ENCODE measurements around the gene MRPS15. TPM values are rescaled to one million over a fixed set of nuclear protein-coding genes. Genes with fewer than 3 reads are reported as not detected.
"Not testable (repeated sequence)": the region's sequence is repeated elsewhere in the genome, so short reads cannot be mapped to it uniquely, and the experiment has no call there.

MRPS15 gene
- total and polyA plus RNA-seq, 4 donors = 34.7 to 81.3 (median 57.8) TPM

DNA sequence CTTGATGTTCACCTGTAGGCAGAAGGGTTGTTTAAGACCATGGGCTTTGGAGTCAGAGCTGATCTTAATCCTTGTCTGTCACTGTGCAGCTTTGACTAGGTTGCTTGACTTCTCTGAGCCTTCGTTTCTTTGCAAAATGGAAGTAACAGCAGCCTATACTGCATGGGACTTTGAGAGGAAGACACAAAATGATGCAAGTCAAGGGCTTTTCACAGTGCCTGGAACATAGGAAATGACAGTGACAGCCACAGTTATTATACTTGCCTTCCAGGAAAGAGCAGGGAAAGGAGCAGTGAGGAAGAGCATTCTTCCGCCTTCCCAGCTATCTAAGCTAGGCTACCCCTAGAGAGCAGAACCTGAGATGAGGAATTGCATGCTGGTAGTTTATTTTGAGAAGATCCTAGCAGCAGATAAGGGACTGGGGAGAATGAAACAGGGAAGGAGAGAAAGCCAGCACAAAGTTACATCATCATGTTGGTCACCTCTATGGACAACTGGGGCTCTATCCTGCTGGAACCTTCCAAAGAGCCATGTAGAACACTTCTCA lies 15.4 kb upstream of the MRPS15 start:
- ATAC-seq (ENCODE audit: low FRiP score) = no peak
- no peak for DNase-seq
- H3K9me3 ChIP-seq (ENCODE audit: control insufficient read depth, low read length) = no peaks in the 10 kb centered on the region
- 78 to 79% methylated on average over 2 of the region's 2 CpGs for WGBS, 2 donors
- no peak overlapping the region for H3K4me3 ChIP-seq (ENCODE audit: low read length in 2 of 2)
- H3K4me1 ChIP-seq (ENCODE audit: control insufficient read depth in 1 of 2, insufficient read depth in 2 of 2, low read length in 2 of 2) = no peaks in the 10 kb centered on the region
- no peak overlapping the region for H3K27ac ChIP-seq (ENCODE audit: low read depth in 1 of 2, low read length in 2 of 2)
- intact Hi-C loops (cut with DNase I) = no loop called here
- no peaks in the 10 kb centered on the region for H3K36me3 ChIP-seq (ENCODE audit: control insufficient read depth in 1 of 2, insufficient read depth in 2 of 2, low read length in 1 of 2)
- no peaks in the 10 kb centered on the region for H3K27me3 ChIP-seq (ENCODE audit: control insufficient read depth in 1 of 2, insufficient read depth in 2 of 2, low read length in 1 of 2)

DNA sequence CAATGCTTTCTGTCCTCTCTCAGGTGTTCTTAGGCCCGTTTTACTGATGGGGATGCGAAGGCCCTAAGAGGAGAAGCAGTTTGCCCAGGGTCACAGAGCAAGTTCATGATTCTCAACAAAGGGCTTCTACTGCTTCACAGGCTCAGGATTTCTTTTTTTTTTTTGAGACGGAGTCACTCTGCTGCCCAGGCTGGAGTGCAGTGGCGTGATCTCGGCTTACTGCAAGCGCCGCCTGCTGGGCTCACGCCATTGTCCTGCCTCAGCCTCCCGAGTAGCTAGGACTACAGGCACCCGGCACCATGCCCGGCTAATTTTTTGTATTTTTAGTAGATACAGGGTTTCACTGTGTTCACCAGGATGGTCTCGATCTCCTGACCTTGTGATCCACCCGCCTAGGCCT lies 13.4 kb upstream of the MRPS15 start:
- ATAC-seq (ENCODE audit: low FRiP score); H3K27me3 ChIP-seq (ENCODE audit: control insufficient read depth in 1 of 2, insufficient read depth in 2 of 2, low read length in 1 of 2); H3K4me3 ChIP-seq (ENCODE audit: low read length in 2 of 2); H3K4me1 ChIP-seq (ENCODE audit: control insufficient read depth in 1 of 2, insufficient read depth in 2 of 2, low read length in 2 of 2); H3K36me3 ChIP-seq (ENCODE audit: control insufficient read depth in 1 of 2, insufficient read depth in 2 of 2, low read length in 1 of 2); H3K27ac ChIP-seq (ENCODE audit: low read depth in 1 of 2, low read length in 2 of 2); intact Hi-C loops (cut with DNase I); DNase-seq; H3K9me3 ChIP-seq (ENCODE audit: control insufficient read depth, low read length): not testable (repeated sequence)
- 80 to 86% methylated on average over 13 of the region's 13 CpGs for WGBS, 2 donors

DNA sequence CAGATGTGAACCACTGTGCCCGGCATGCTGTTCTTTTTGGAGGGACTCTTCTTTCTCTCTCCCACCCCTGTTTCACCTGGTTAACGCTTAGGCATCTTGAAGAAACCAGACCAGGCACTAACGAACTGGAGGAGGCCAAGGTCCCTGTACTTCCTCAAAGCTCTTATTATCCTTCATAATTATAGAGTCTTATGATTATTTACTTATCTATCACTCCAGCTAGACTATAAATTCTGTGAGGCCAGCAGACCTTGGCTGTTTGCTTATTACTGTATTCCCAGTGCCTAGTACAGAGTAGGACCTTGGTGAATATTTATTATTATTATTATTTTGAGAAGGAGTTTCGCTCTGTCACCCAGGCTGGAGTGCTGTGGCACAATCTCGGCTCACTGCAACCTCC lies 12.8 kb upstream of the MRPS15 start:
- 82 to 88% methylated on average over 5 of the region's 5 CpGs for WGBS, 2 donors
- no peaks in the 10 kb centered on the region for H3K4me1 ChIP-seq (ENCODE audit: control insufficient read depth in 1 of 2, insufficient read depth in 2 of 2, low read length in 2 of 2)
- H3K27me3 ChIP-seq (ENCODE audit: control insufficient read depth in 1 of 2, insufficient read depth in 2 of 2, low read length in 1 of 2) = no peaks in the 10 kb centered on the region
- no peaks in the 10 kb centered on the region for H3K36me3 ChIP-seq (ENCODE audit: control insufficient read depth in 1 of 2, insufficient read depth in 2 of 2, low read length in 1 of 2)
- intact Hi-C loops (cut with DNase I) = no loop called here
- no peaks in the 10 kb centered on the region for H3K9me3 ChIP-seq (ENCODE audit: control insufficient read depth, low read length)
- no peak overlapping the region for H3K4me3 ChIP-seq (ENCODE audit: low read length in 2 of 2)
- H3K27ac ChIP-seq (ENCODE audit: low read depth in 1 of 2, low read length in 2 of 2) = no peak overlapping the region
- no peak for DNase-seq
- ATAC-seq (ENCODE audit: low FRiP score) = no peak

DNA sequence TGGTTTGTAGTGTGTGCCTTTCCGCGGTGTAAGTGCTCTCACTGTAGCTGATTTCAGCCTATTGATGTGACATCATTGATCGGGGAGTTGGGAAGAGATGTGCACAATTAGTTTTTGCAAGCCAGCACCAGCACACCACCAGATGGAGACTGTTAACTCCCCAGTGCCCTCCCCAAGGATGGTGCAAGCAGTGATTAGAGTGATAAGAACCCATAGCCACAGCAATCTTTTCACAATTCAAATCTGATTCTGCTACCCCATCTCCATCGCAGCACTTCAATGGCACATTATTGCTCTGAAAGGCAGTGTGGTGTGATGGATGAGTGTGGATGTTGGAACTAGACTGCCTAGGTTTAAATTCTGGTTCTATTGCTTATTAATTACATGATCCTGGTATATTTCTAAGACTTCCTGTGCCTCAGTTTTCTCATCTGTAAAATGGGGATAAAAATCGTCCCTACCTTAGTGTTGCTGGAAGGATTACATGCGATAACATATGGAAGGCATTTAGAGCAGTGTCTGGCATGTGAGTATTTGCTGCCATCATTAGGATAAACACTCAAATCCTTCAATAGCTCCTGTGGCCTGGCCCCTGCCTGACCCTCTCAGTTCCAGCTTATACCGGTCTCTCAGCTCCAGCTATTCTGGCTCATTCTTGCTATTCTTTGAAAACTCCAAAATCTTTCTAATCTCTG lies 11.9 kb upstream of the MRPS15 start:
- no peaks in the 10 kb centered on the region for H3K36me3 ChIP-seq (ENCODE audit: control insufficient read depth in 1 of 2, insufficient read depth in 2 of 2, low read length in 1 of 2)
- 80 to 84% methylated on average over 7 of the region's 7 CpGs for WGBS, 2 donors
- ATAC-seq (ENCODE audit: low FRiP score) (no peak), DNase-seq (no peak)
- no peak overlapping the region for H3K4me3 ChIP-seq (ENCODE audit: low read length in 2 of 2)
- H3K4me1 ChIP-seq (ENCODE audit: control insufficient read depth in 1 of 2, insufficient read depth in 2 of 2, low read length in 2 of 2) = no peaks in the 10 kb centered on the region
- intact Hi-C loops (cut with DNase I) = no loop called here
- H3K27ac ChIP-seq (ENCODE audit: low read depth in 1 of 2, low read length in 2 of 2) = no peak overlapping the region
- H3K9me3 ChIP-seq (ENCODE audit: control insufficient read depth, low read length) = no peaks in the 10 kb centered on the region
- H3K27me3 ChIP-seq (ENCODE audit: control insufficient read depth in 1 of 2, insufficient read depth in 2 of 2, low read length in 1 of 2) = no peaks in the 10 kb centered on the region

DNA sequence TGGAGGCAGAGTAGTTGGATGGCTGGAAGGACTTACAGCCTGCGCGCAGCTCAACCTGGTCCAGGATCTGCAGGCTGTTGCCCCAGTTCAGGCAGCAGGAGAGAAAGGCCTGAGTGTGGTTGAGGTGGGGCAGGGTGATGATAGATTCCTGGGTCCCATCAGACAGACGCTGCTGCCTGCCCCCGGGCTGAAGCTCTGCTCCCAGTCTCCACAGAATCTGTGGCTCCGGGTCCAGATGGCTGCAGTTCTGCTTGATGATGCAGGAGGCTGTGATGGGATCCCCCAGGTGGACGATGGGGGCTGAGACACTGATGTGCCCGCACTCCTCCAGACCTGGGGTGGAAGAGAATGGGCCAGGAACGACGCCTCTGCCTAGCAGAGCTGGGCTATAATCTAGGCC lies 11.2 kb upstream of the MRPS15 start:
- Histone ChIP-seq H3K27ac (ENCODE audit: low read depth in 1 of 2, low read length in 2 of 2) (no peak overlapping the region), H3K4me1 (ENCODE audit: control insufficient read depth in 1 of 2, insufficient read depth in 2 of 2, low read length in 2 of 2) (no peaks in the 10 kb centered on the region), H3K27me3 (ENCODE audit: control insufficient read depth in 1 of 2, insufficient read depth in 2 of 2, low read length in 1 of 2) (no peaks in the 10 kb centered on the region), H3K4me3 (ENCODE audit: low read length in 2 of 2) (no peak overlapping the region), H3K36me3 (ENCODE audit: control insufficient read depth in 1 of 2, insufficient read depth in 2 of 2, low read length in 1 of 2) (no peaks in the 10 kb centered on the region), H3K9me3 (ENCODE audit: control insufficient read depth, low read length) (no peaks in the 10 kb centered on the region)
- ATAC-seq (ENCODE audit: low FRiP score) (no peak), DNase-seq (no peak)
- intact Hi-C loops (cut with DNase I) = no loop called here
- WGBS, 2 donors = 71 to 73% methylated on average over 9 of the region's 9 CpGs

DNA sequence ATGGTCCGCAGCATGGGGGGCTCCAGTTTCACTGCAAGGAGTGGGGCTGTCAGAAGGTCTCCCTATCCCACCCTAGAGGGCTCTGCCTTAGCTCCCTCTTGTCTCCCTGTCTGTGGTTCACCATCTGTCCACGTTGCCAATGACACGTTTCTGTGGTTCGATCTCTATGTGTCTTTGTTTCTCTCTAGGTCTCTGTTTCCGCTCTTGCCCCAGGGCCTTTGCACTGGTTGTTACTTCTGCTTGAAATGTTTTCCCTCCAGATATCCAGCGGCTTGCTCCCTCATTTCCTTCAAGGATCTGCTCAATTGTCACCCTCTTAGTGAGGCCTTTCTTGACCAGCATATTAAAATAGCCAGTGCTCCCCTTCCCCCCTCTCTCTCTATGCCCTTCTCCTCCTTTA lies 8.5 kb upstream of the MRPS15 start:
- Histone ChIP-seq H3K9me3 (ENCODE audit: control insufficient read depth, low read length) (no peaks in the 10 kb centered on the region), H3K4me3 (ENCODE audit: low read length in 2 of 2) (no peak overlapping the region), H3K36me3 (ENCODE audit: control insufficient read depth in 1 of 2, insufficient read depth in 2 of 2, low read length in 1 of 2) (no peaks in the 10 kb centered on the region), H3K27me3 (ENCODE audit: control insufficient read depth in 1 of 2, insufficient read depth in 2 of 2, low read length in 1 of 2) (no peaks in the 10 kb centered on the region), H3K27ac (ENCODE audit: low read depth in 1 of 2, low read length in 2 of 2) (no peak overlapping the region), H3K4me1 (ENCODE audit: control insufficient read depth in 1 of 2, insufficient read depth in 2 of 2, low read length in 2 of 2) (no peaks in the 10 kb centered on the region)
- intact Hi-C loops (cut with DNase I) = no loop called here
- no peak for ATAC-seq (ENCODE audit: low FRiP score)
- no peak for DNase-seq
- WGBS, 2 donors = 78 to 84% methylated on average over 6 of the region's 6 CpGs

DNA sequence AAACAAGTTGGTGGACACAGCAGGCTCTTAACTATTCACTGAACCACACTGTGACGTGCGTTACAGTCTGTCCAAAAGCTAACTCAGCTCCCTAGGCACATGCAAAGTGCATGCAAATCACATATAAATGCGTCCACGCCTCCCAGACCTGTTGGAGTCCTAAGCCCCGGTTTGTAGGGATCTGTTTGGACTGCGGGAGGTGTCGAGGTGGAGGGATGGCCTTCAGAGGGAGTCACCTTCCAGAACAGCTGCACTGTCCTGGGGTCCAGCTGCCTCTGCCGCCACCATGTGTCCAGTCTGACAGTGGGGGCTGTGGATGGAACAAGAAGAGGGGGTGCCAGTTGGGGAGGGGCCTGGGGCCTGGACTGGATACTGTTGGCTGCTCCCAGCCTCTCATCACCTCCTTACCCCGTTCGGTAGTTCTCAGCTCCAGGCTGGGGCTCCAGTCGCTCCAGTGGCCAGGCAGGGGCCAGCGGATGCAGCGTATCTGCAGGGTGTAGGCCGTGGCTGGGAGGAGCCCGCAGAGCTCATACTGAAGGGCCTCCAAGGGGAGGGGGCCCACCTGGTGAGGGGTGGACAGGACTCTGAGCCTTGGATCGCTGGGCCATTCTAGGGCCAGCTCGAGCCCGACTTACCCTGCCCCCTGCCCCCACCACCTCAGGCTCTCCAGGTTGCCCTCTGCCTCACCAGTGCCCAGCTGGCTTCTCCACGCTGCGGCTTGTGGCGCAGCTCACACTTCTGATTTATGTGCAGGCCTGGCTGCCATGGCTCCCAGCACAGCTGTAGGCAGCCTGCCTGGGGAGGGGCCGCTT lies 7.9 kb upstream of the MRPS15 start:
- Histone ChIP-seq H3K9me3 (ENCODE audit: control insufficient read depth, low read length) (no peaks in the 10 kb centered on the region), H3K27me3 (ENCODE audit: control insufficient read depth in 1 of 2, insufficient read depth in 2 of 2, low read length in 1 of 2) (no peaks in the 10 kb centered on the region), H3K27ac (ENCODE audit: low read depth in 1 of 2, low read length in 2 of 2) (no peak overlapping the region), H3K4me1 (ENCODE audit: control insufficient read depth in 1 of 2, insufficient read depth in 2 of 2, low read length in 2 of 2) (no peaks in the 10 kb centered on the region), H3K36me3 (ENCODE audit: control insufficient read depth in 1 of 2, insufficient read depth in 2 of 2, low read length in 1 of 2) (no peaks in the 10 kb centered on the region), H3K4me3 (ENCODE audit: low read length in 2 of 2) (no peak overlapping the region)
- 64 to 66% methylated on average over 22 of the region's 22 CpGs for WGBS, 2 donors
- DNase-seq (no peak), ATAC-seq (ENCODE audit: low FRiP score) (no peak)
- intact Hi-C loops (cut with DNase I) = no loop called here

DNA sequence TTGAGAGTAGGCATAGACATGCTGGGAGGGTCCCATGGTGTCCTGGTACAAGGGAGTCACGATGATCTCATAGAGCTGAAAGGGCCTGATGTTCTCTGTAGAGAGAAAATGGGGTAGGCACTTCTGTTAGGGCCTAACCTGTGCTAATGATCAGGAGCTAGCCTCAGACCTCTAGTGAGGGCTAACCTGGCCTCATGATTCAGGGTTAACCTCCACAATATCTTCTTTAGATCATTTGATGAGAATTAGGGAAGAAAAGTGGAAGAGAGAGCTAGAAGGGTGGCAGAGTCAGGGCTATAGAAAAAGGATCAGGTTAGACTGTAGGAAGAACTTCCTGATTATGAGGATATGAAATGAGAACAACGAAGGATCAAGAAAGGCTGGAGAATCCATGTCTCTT lies 5.0 kb upstream of the MRPS15 start:
- DNase-seq = no peak
- 85 to 90% methylated on average over 2 of the region's 2 CpGs for WGBS, 2 donors

More for the DNA sequence above, 5.0 kb upstream of the MRPS15 start:
- Histone ChIP-seq H3K27ac (ENCODE audit: low read depth in 1 of 2, low read length in 2 of 2) (no peak overlapping the region), H3K36me3 (ENCODE audit: control insufficient read depth in 1 of 2, insufficient read depth in 2 of 2, low read length in 1 of 2) (no peaks in the 10 kb centered on the region), H3K9me3 (ENCODE audit: control insufficient read depth, low read length) (no peaks in the 10 kb centered on the region), H3K4me3 (ENCODE audit: low read length in 2 of 2) (no peak overlapping the region), H3K27me3 (ENCODE audit: control insufficient read depth in 1 of 2, insufficient read depth in 2 of 2, low read length in 1 of 2) (no peaks in the 10 kb centered on the region), H3K4me1 (ENCODE audit: control insufficient read depth in 1 of 2, insufficient read depth in 2 of 2, low read length in 2 of 2) (no peaks in the 10 kb centered on the region)
- intact Hi-C loops (cut with DNase I) = loop anchor here in 1 of 2 donors (10.0 kb wide), 1 partner anchor 1336 kb away; the partner anchor contains the start of genes C1orf122 and YRDC
- no peak for ATAC-seq (ENCODE audit: low FRiP score)
